HG03457 (cell line): Measurements from ENCODE around the gene TRIM6.
"Not testable (repeated sequence)": the region's sequence is repeated elsewhere in the genome, so short reads cannot be mapped to it uniquely, and the experiment has no call there.

Experiments used
- ATAC-seq: cut with Tn5 transposase; IDR thresholded peaks from one replicate; pipeline ENCODE4 v1.9.1; 2021; ENCODE audit warnings: moderate number of reproducible peaks; ENCODE audit not compliant: unreplicated experiment

TRIM6 gene

GRCh38 chr11:5603326-5603725, 6.9 kb downstream of the TRIM6 start:
- no peak for ATAC-seq

GRCh38 chr11:5604896-5605295, 8.5 kb downstream of the TRIM6 start:
- no peak for ATAC-seq

GRCh38 chr11:5605849-5606248, 9.4 kb downstream of the TRIM6 start:
- no peak for ATAC-seq

GRCh38 chr11:5608808-5609207, 12.4 kb downstream of the TRIM6 start:
- ATAC-seq = no peak

GRCh38 chr11:5610446-5610845, 14.0 kb downstream of the TRIM6 start:
- ATAC-seq = no peak

- no peak for ATAC-seq
Measured at GRCh38 chr11:5611627-5612026, 15.2 kb downstream of the TRIM6 start.

- ATAC-seq = no peak
Measured at GRCh38 chr11:5618807-5619206, 22.4 kb downstream of the TRIM6 start.

- no peak for ATAC-seq
Measured at GRCh38 chr11:5620651-5621521, 24.4 kb downstream of the TRIM6 start.

- ATAC-seq = no peak
Measured at GRCh38 chr11:5621580-5621979, 25.1 kb downstream of the TRIM6 start.

- ATAC-seq = no peak
Measured at GRCh38 chr11:5622802-5623201, 26.4 kb downstream of the TRIM6 start.

GRCh38 chr11:5624489-5625279, 28.2 kb downstream of the TRIM6 start, which contains the start of gene TRIM34:
TSS of gene TRIM34 (plus strand) at chr11:5625001. CDS start at chr11:5632332, 7,331 bp downstream.
- ATAC-seq = peak; percentile 97

- no peak for ATAC-seq
Measured at GRCh38 chr11:5625281-5625680, 28.8 kb downstream of the TRIM6 start.

- ATAC-seq = no peak
Measured at GRCh38 chr11:5626196-5626595, 29.8 kb downstream of the TRIM6 start.

- ATAC-seq = no peak
Measured at GRCh38 chr11:5631417-5631816, 35.0 kb downstream of the TRIM6 start.

- peak; percentile 89 for ATAC-seq
Measured at GRCh38 chr11:5631969-5632635, 35.7 kb downstream of the TRIM6 start.

- no peak for ATAC-seq
Measured at GRCh38 chr11:5639953-5640352, 43.5 kb downstream of the TRIM6 start.

- ATAC-seq = no peak
Measured at GRCh38 chr11:5643585-5643984, 47.1 kb downstream of the TRIM6 start.

GRCh38 chr11:5646139-5646538, 49.7 kb downstream of the TRIM6 start:
- no peak for ATAC-seq

GRCh38 chr11:5655474-5655873, 59.0 kb downstream of the TRIM6 start:
- ATAC-seq = no peak

GRCh38 chr11:5656956-5657355, 60.5 kb downstream of the TRIM6 start:
- not testable (repeated sequence) for ATAC-seq

GRCh38 chr11:5658318-5658717, 61.9 kb downstream of the TRIM6 start:
- no peak for ATAC-seq
